ENCODE data around the gene ADGRB3.

ADGRB3 gene

DNA sequence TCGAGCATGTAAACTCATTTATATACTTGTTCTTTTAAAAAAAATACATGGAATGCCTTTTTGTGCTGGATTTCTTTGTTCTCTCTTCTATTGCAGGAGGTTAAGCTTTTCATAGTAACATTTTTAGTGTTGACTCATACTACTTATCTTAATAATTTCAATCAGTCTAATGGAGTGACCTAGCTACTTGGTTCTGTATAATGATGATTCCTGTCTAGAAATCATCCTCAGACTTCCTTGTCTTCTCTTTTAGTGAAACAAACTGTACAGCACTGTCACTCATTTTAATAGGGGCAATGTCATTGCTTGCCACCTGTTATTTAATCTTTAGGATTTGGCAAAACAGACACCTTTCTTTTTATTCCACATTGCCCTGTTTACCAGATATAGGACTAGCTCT, 62.3 kb downstream of the ADGRB3 start:
- in situ Hi-C loops (cut with MboI; ENCODE audit: low sequenced_read_pairs): no loop called here

DNA sequence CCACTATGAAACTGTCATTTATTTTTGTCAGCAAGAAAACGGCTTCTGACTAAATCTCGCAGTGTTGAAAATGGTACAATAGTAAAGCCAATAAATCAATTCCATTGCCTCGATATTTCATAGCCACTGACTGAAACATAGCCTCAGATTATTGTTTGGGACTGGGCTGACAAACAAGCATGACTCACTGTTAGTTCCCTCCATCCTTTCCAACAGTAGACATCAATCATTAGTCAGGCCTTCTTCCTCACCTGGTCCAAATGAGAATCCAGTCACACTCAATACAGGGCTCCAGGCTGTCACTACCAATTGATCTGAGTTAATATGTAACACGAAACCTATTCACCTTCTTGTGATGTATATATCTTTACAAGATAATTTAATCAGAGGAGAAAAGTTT, 66.1 kb downstream of the ADGRB3 start:
- in situ Hi-C loops (cut with MboI; ENCODE audit: low sequenced_read_pairs): no loop called here

DNA sequence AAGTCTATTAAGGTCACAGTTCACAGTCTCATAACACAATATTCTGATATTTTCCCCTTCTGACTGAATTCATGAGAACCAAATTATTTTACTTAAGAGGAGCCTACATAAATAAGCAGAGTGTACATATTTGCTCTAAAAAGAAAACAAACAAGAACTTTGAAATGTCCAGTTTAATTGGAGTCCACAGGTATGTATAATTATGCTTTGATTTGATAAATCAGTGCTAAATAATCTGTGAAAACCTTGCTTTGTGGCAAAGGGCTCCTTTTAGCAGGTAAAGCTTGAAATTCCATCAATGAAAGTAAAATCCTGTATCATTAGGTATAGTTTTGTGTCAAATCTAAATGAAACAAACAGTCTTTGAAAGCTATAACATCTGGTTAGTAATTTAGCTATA, 69.4 kb downstream of the ADGRB3 start:
- in situ Hi-C loops (cut with MboI; ENCODE audit: low sequenced_read_pairs): no loop called here

DNA sequence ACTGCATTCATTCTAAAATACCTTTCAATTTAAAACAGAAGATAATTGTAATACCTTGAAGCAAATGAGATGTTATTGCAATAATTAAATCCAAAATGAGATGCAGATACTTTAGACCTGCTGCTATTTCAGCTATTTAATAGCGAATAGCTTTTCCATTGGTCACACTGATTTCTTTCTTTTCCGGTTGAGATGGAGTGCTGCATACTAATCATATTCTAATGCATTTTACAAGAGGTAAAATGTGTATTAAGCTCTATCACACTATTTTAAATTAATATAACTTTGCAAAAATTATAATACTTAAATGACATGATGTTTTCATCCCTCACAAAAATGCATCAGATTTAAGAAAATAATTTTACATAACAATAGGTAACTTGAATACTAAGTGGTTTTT, 74.0 kb downstream of the ADGRB3 start:
- in situ Hi-C loops (cut with MboI; ENCODE audit: low sequenced_read_pairs): no loop called here

DNA sequence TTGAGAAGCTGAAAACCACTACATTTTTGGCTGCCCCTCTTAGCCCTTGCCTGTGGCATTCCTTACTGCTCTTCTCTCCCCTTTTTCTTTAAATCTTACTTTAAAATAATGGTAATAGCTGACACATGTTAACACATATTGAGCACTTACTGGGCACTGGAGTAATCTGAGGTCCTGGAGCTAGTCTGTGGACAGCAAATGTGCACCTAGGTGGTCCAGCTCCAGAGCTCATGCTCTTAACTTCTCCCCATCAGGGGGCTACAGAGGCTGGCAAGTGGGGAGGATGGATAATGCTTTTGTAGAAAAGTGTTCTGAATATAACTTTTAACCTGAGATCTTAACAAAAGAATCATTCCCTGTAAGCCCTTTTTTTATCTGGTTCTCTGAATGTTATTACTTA, 74.8 kb downstream of the ADGRB3 start:
- in situ Hi-C loops (cut with MboI; ENCODE audit: low sequenced_read_pairs): no loop called here

DNA sequence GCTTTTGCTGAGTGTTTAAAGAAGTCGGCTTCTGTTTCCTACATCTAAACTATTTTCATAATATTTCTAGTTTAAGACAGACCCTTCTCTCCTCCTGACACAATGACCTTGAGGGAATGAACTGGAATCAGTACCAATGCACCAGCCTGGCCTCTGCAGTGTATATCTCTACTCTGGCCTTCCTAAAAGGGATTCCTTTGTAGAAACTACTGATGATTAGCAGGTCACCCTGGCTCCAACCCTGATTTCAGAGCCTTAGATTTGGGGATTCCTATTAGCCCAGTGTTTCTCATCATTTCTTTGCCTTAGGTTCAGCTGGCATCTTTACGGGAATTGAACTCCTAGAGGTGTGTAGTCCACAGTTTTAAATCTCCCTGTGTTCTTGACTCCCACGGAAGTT, 75.4 kb downstream of the ADGRB3 start:
- in situ Hi-C loops (cut with MboI; ENCODE audit: low sequenced_read_pairs): no loop called here

DNA sequence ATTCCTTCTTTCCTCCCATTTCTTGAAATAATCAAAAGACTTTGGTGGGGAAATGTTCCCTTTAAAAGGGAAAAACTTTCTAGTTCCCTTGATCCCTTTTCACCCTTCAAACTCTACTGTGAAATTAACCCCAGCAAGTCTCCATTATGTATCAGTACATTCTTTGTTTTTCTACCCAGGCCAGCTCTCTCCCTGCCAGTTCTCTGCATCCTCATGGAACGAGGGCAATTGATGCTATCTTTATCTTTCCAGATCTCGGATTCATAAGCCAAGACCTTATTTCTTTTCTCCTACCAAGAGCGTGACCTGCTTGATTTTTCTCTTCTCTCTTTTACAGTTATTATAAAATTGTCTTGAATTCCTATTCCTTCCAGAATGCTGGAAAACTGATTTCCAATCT, 75.8 kb downstream of the ADGRB3 start:
- in situ Hi-C loops (cut with MboI; ENCODE audit: low sequenced_read_pairs): no loop called here

DNA sequence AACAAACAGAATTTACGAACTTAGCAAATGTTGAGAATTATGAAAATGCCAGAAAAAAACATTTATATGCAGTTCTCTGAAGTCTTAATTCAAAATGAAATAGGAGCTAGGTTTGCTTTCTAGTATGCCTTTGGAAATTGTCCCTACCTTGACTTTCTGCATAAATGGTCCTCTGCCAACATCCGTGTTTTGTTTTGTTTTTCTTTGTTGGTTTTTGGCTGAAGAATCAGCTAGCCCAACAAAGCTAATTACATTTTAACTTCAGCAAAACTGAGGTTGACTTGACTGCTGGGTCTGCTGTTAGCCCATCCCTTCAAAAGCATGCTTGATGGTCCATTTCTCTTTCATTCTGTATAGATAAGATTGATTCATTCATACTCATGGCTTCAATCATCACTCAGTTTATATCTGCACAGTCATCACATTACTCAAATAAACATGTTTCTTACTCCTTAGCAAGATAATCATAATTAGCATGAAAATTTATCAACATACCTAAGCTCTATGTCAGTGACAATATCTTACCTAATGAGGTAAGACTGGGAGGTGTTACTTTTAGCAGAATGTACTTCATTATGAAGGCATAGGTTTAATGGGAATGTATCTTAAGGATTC, 76.4 kb downstream of the ADGRB3 start:
- in situ Hi-C loops (cut with MboI; ENCODE audit: low sequenced_read_pairs): no loop called here

DNA sequence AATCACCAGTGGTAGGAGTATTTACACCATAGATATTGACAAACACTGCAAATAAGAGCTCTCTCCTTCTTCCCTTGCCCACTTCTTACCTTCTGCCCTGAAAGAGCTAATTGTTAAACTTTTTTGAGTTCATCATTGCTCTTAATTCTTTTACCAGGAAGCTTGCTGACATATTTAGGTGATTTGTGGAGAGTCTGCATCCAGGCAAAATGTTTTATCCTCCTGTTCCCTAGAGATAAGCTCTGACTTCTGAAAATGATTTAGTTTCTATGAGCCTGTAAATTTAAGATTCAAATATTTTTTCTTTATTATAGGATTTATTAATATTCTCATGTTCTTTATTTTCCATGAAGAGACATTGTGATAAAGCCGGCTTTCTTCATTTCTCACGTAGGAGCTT, 81.5 kb downstream of the ADGRB3 start:
- in situ Hi-C loops (cut with MboI; ENCODE audit: low sequenced_read_pairs): no loop called here

DNA sequence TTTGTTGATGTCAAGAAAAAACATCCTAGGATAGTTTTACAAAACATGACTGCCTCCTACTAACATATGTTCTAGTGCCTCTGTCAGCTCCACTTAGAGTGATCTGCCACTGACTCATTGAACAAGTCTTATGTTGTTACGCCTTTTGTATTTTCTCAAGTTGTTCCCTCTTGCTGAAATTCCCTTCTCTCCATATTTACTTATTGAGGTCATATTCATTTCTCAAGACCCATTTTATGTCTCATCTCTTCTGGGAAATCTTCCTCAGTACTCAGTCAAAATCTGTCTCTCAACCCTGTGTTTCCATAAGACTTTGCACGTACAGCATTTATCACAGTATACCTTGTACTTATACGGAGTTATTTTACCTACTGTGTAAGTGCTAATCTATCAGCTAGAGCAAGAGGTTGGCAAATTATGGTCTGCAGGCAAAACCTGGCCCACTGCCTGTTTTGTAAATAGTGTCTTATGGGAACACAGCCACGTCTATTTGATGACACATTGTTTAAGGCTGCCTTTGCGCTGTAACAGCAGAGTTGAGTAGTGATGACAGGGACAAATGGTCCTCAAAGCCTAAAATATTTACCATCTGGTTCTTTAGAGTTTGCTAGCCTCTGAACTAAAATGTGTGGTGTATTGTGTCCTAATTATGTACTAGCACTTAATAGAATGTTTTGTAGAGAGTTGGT, 83.4 kb downstream of the ADGRB3 start:
- in situ Hi-C loops (cut with MboI; ENCODE audit: low sequenced_read_pairs): no loop called here

DNA sequence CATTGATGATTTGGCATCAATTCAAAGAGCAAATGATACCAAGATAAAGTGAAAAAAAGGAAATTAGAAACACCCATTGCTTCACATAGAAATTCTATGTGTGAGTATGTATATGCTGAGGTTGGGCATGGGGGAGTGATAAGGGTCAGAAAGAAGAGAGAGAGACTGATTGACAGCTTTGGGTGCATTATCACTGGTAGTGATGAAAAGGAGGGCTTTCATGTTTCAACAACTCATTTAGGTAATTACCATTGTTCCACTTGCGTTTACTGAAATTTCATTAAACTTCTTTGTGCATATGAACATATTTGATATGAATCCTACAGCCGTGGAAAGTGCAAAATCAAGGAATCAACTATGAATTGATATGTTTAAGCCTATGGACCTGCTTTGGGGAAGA, 84.7 kb downstream of the ADGRB3 start:
- in situ Hi-C loops (cut with MboI; ENCODE audit: low sequenced_read_pairs): no loop called here

DNA sequence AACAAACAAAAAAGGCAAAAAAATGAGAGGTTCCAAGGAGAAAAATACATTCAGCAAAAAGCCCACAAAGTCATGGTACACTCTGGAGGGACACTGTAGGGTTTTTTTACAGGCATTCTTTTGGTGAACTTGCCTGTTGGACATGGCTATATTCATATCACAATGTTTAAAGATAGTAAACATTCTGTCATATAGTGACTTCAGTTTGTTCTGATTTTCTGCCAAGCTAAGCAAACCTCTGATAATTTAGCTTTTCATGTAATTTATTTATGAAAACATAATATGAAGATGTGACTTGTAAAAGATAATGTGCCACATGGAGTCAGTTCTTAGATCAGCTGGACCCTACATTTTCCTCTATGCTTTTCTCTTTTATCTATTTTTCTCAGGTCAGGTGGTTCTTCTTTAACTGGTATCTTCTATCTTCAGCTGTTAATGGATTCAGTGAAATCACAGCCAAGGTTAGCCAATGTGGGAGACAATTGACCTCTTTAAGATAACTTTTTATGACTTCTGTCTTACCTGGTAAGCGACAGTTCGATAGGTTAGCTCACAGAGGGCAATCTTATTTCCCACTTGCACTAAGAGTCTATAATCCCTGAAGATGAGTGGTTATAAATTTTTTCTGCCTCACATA, 87.9 kb downstream of the ADGRB3 start:
- in situ Hi-C loops (cut with MboI; ENCODE audit: low sequenced_read_pairs): no loop called here

DNA sequence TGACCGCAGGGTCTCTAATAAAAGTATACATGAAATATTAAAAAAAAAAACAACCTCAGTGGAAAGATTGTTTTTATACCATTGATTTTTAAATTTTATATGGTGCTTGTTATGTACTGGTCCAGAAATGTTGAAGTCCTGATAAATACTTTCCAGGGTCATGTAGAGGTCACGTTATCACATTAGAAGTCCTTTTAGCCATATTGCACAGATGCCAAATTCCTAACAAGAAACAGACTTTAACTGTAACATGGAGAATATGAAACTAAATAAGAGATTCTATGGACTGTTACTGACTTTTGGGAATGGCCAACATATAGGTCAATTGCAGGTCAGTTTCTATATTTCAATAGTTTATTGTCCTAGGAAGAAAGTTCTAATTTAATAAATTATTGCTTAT, 89.0 kb downstream of the ADGRB3 start:
- in situ Hi-C loops (cut with MboI; ENCODE audit: low sequenced_read_pairs): no loop called here

DNA sequence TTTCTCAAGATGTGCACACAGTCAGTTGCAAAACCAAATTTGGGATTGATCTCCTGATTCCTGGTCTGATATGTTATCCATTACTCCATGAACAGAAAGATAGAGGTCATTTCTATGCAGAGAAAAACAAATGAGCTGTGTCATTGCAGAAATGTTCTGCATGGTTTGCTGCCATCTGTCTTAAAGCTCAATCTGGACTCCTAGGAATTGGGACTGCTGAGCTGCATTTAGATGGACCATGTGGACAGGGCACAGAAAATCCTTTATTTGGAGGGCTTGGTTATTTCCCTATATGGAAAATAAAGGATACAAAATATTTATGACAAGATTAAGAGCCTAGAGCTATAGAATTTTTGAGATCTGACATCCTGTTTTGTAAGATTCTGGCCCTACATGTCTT, 91.3 kb downstream of the ADGRB3 start:
- in situ Hi-C loops (cut with MboI; ENCODE audit: low sequenced_read_pairs): no loop called here

DNA sequence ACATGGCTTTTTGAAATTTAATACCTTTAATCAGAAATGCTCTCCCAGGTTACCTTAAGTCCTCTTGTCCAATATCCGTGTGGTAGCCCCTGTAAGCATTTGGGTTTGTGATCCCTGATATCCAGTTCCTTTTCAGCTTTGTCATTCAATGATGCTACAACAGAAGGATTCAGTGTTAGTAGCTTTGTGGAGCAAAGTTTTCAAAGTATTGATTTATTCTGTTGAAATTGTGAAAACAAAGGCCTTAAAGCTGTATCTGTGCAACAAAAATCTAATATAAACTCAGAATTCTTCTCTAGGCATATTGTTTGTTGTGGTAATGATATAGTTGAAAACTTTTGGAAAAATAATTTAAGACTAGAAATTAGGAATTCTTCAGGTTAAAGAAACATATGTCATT, 91.9 kb downstream of the ADGRB3 start:
- in situ Hi-C loops (cut with MboI; ENCODE audit: low sequenced_read_pairs): no loop called here

DNA sequence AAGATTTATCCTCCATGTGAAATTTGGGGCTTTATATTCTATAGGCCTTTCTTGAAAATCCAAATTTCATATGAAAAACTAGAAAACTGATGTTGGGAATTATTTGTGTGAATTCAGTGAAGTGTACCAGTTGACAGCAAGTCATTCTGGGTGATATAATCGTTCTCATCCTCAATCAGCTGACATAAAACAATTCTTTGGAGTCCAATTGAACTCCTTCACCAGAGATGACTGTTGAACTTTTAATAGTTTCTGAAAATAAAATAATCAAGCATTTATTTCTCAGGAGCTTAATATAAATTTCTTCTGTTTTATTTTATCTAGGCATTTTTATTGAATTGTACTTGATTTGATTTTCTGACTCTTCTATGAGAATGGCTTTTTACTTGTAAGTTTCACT, 92.6 kb downstream of the ADGRB3 start:
- in situ Hi-C loops (cut with MboI; ENCODE audit: low sequenced_read_pairs): no loop called here

DNA sequence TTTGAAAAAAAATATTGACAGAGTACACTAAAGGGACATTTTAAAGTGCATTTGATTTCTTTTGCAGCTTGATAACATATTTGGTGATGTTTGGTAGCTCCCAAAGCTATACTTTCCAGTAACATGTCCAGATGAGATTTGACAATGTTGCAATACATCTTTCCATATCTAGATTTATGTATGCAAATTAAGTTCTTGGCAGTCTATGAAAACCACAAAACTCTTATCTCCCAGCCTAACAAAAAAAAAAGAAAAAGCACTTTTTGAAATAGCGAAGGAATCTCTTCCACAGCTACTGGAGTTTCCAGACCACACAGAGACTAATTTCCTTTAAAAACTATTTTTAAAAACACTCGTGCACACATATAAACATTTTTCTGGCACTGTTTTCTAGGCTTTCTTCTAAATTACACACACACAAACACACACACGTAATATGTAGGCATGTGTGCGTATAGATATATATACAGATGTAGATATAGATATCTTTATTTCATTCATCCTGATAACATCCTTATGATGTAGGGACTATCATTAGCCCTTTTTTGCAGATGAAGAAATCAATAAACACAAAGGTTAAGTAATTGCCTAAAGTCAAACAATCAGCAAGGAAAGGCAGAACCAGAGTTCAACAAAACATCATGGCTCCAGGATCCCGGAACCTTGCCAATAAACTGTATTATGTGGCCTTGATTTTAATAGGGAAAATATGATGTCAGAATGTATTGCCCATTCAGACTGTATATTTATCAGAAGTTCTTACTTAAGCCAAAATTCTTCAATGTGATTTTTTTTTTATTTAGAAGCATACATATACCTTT, 93.3 kb downstream of the ADGRB3 start:
- in situ Hi-C loops (cut with MboI; ENCODE audit: low sequenced_read_pairs): no loop called here

DNA sequence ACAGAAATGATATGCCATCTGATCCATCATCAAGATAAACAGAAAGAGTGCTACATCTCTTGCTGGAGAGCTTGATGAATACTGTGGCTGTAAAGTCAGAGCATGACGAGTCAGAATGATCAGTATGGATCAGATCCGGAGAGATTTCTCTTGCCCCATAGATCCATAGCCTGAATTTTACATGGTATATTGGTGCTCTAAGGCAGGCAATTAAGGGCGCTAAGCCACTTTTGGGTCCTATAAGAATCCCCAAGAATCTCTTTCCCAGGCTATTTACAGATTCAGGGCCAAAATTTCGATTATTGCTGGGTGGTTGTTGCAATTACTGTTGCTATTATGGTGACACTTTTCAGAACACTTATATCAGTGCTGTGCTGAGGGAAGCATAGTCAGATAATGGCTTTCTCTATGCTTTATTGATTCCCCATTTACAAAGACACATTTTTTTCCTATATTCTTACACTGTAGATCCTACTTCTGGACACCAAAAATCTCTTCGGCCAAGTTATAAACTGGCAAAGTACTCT, 94.4 kb downstream of the ADGRB3 start:
- in situ Hi-C loops (cut with MboI; ENCODE audit: low sequenced_read_pairs): no loop called here

DNA sequence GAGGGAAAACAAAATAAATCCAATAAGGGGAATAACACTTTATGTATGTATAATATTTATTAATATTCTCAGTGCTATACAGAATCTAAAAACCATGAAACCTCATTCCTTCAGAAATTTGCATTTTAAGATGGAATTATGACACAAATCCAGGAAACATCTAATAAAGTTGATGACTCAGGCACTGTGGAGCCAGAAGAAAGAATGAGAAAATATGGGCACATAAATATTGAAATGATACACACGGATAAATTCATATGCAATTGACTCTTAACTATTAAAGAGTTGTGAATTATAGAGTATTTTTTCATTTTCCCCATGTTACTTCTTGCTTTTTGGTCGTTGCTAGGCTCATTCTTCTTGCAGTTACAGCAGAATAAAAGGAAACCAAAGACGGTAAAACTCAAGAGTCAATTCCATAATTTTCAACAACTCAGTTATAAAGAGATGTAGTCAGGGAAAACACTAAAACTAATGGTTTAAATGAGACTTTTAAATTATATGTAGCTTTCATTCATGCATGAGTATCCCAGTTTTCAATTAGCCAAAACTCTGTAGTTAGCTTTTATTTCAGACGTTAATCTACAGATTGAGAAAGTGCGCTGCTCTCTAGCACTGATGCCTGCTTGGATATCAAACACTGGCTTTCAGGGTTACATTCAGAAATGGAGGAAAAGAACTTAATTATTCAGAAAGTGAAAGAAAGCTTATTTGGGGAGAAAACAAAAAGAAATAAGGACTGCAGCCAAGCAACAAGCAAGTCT, 95.4 kb downstream of the ADGRB3 start:
- in situ Hi-C loops (cut with MboI; ENCODE audit: low sequenced_read_pairs): no loop called here

DNA sequence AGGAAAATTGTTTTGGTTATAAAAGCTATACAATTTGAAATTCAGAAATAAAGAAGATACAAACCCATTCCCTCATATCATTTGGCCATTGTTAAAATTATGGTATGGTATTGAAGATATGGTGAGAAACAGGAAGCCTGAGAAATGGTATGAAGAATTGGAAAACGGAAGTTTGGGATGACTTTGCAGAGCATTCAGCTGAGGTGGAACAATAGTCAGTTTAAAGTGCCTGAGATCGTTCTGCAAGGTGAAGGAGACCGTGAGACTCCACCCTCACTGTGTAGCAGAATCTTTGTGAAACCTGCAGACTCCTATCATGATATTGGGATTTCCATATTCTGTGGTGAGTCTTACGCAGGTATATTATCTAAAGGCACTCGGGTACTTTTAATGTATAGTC, 97.3 kb downstream of the ADGRB3 start:
- in situ Hi-C loops (cut with MboI; ENCODE audit: low sequenced_read_pairs): no loop called here

DNA sequence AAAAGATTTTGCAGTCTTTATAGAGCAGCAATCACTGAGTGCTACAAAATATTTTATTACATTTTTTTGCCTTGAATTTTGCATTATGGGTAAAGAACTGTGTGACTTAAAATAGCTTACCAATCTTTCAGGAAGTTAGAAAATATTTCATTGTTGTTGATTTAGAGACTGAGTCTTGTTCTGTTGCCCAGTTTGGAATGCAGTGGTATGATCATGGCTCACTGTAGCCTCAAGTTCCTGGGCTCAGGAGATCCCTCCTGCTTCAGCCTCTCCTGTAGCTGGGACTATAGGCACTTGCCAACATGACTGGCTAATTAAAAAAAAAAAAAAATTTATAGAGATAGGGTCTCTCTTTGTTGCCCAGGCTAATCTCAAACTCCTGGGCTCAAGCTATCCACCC, 100.8 kb downstream of the ADGRB3 start:
- in situ Hi-C loops (cut with MboI; ENCODE audit: low sequenced_read_pairs): no loop called here
